T-helper 17 cell (primary cell): ENCODE measurements around the gene MMP19. TPM values are rescaled to one million over a fixed set of nuclear protein-coding genes. Genes with fewer than 3 reads are reported as not detected.

Source experiments
- ATAC-seq: fragments of 150-1000 bp; cut with Tn5 transposase; 2 replicates; pipeline ENCODE4 v1.10.0; 2021; ENCODE audit warnings: mild to moderate bottlenecking, moderate library complexity
- DNase-seq, 3 donors: peaks; one replicate each; pipeline versions ENCODE4 v3.0.0 to v3.0.0-alpha.2; 2020 to 2021
- H3K9me3 ChIP-seq: one replicate; pipeline ENCODE4 v1.7.0; 2013; ENCODE audit warnings: low read length, mild to moderate bottlenecking; ENCODE audit not compliant: control insufficient read depth, poor library complexity, severe bottlenecking
- H3K27ac Mint-ChIP-seq: one replicate; pipeline ENCODE4 v1.8.0; 2022; ENCODE audit warnings: mild to moderate bottlenecking, moderate library complexity, mixed read lengths
- H3K27me3 Mint-ChIP-seq: one replicate; pipeline ENCODE4 v1.8.0; 2022; ENCODE audit warnings: mixed read lengths
- H3K36me3 Mint-ChIP-seq: one replicate; pipeline ENCODE4 v1.8.0; 2022; ENCODE audit warnings: low read depth, mixed read lengths
- H3K4me1 Mint-ChIP-seq: one replicate; pipeline ENCODE4 v1.8.0; 2022; ENCODE audit warnings: mild to moderate bottlenecking, mixed read lengths
- H3K4me3 Mint-ChIP-seq: one replicate; pipeline ENCODE4 v1.8.0; 2022; ENCODE audit warnings: mild to moderate bottlenecking, moderate library complexity, mixed read lengths
- total RNA-seq, 4 donors: library from RNA in 2 of 4; stranded (reverse) in 2 of 4; gene quantifications; one replicate each; pipeline ENCODE4 v1.2.3 and lab custom pipeline; 2022 to 2026

Gene MMP19
- total RNA-seq, 2 donors from 2014 or later = not detected

- Mint-ChIP-seq H3K27ac (no peak overlapping the region), H3K27me3 (peaks cover 30% of the 10 kb centered on the region), H3K4me3 (no peak overlapping the region), H3K4me1 (peaks cover 4% of the 10 kb centered on the region), H3K36me3 (no peaks in the 10 kb centered on the region)
- no peaks in the 10 kb centered on the region for H3K9me3 ChIP-seq
- ATAC-seq = no peak
- DNase-seq = no peak
Observed at GRCh38 chr12:55850893-55851292, 8.2 kb upstream of the MMP19 start.

GRCh38 chr12:55850401-55850800, 7.7 kb upstream of the MMP19 start:
- H3K9me3 ChIP-seq = no peaks in the 10 kb centered on the region
- ATAC-seq (no peak), DNase-seq (no peak)
- Mint-ChIP-seq H3K4me1 (peaks cover 4% of the 10 kb centered on the region), H3K27me3 (peaks cover 30% of the 10 kb centered on the region), H3K27ac (no peak overlapping the region), H3K36me3 (no peaks in the 10 kb centered on the region), H3K4me3 (no peak overlapping the region)

GRCh38 chr12:55849616-55850343, 7.0 kb upstream of the MMP19 start:
- H3K36me3 Mint-ChIP-seq = no peaks in the 10 kb centered on the region
- no peaks in the 10 kb centered on the region for H3K9me3 ChIP-seq
- no peak overlapping the region for H3K4me3 Mint-ChIP-seq
- ATAC-seq (no peak), DNase-seq (no peak)
- peaks cover 4% of the 10 kb centered on the region for H3K4me1 Mint-ChIP-seq
- peaks cover 30% of the 10 kb centered on the region for H3K27me3 Mint-ChIP-seq
- no peak overlapping the region for H3K27ac Mint-ChIP-seq

GRCh38 chr12:55847603-55848291, 5.0 kb upstream of the MMP19 start:
- H3K4me3 Mint-ChIP-seq = no peak overlapping the region
- DNase-seq (no peak), ATAC-seq (no peak)
- H3K4me1 Mint-ChIP-seq = peaks cover 4% of the 10 kb centered on the region
- H3K27ac Mint-ChIP-seq = peak overlapping the region; percentile 16
- H3K27me3 Mint-ChIP-seq = peaks cover 29% of the 10 kb centered on the region
- H3K9me3 ChIP-seq = no peaks in the 10 kb centered on the region
- no peaks in the 10 kb centered on the region for H3K36me3 Mint-ChIP-seq

GRCh38 chr12:55847033-55847432, 4.3 kb upstream of the MMP19 start:
- H3K27ac Mint-ChIP-seq = peak overlapping the region; percentile 16

GRCh38 chr12:55845785-55846496, 3.2 kb upstream of the MMP19 start:
- ATAC-seq (no peak), DNase-seq (no peak)
- H3K4me3 Mint-ChIP-seq = no peak overlapping the region
- peaks cover 8% of the 10 kb centered on the region for H3K4me1 Mint-ChIP-seq
- no peak overlapping the region for H3K27ac Mint-ChIP-seq
- no peaks in the 10 kb centered on the region for H3K9me3 ChIP-seq
- no peaks in the 10 kb centered on the region for H3K36me3 Mint-ChIP-seq
- H3K27me3 Mint-ChIP-seq = peaks cover 13% of the 10 kb centered on the region

More at GRCh38 chr12:55847033-55847432, 4.3 kb upstream of the MMP19 start:
- DNase-seq (no peak), ATAC-seq (no peak)
- H3K4me1 Mint-ChIP-seq = peaks cover 2% of the 10 kb centered on the region
- H3K4me3 Mint-ChIP-seq = no peak overlapping the region
- H3K9me3 ChIP-seq = no peaks in the 10 kb centered on the region
- no peaks in the 10 kb centered on the region for H3K36me3 Mint-ChIP-seq
- H3K27me3 Mint-ChIP-seq = peaks cover 22% of the 10 kb centered on the region

- Mint-ChIP-seq H3K27ac (no peak overlapping the region), H3K27me3 (peaks cover 8% of the 10 kb centered on the region), H3K4me1 (peaks cover 12% of the 10 kb centered on the region), H3K36me3 (no peaks in the 10 kb centered on the region), H3K4me3 (no peak overlapping the region)
- no peak for DNase-seq
- ATAC-seq = no peak
- no peaks in the 10 kb centered on the region for H3K9me3 ChIP-seq
Observed at GRCh38 chr12:55845361-55845760, 2.6 kb upstream of the MMP19 start.

- Mint-ChIP-seq H3K27me3 (peaks cover 5% of the 10 kb centered on the region), H3K4me1 (peaks cover 12% of the 10 kb centered on the region), H3K27ac (no peak overlapping the region), H3K4me3 (no peak overlapping the region), H3K36me3 (no peaks in the 10 kb centered on the region)
- DNase-seq (no peak), ATAC-seq (no peak)
- no peaks in the 10 kb centered on the region for H3K9me3 ChIP-seq
Observed at GRCh38 chr12:55844961-55845360, 2.2 kb upstream of the MMP19 start.

- Mint-ChIP-seq H3K4me1 (peaks cover 12% of the 10 kb centered on the region), H3K4me3 (no peak overlapping the region), H3K27me3 (no peaks in the 10 kb centered on the region), H3K27ac (no peak overlapping the region), H3K36me3 (no peaks in the 10 kb centered on the region)
- DNase-seq (no peak), ATAC-seq (no peak)
- no peaks in the 10 kb centered on the region for H3K9me3 ChIP-seq
Observed at GRCh38 chr12:55843431-55843830, 695 bp upstream of the MMP19 start.

GRCh38 chr12:55840581-55841351, 2.0 kb downstream of the MMP19 start:
- Mint-ChIP-seq H3K4me1 (peaks cover 17% of the 10 kb centered on the region), H3K36me3 (no peaks in the 10 kb centered on the region), H3K27ac (no peak overlapping the region), H3K27me3 (no peaks in the 10 kb centered on the region), H3K4me3 (no peak overlapping the region)
- no peaks in the 10 kb centered on the region for H3K9me3 ChIP-seq
- ATAC-seq (no peak), DNase-seq (no peak)

GRCh38 chr12:55839345-55840140, 3.2 kb downstream of the MMP19 start:
- Mint-ChIP-seq H3K4me1 (peaks cover 17% of the 10 kb centered on the region), H3K27me3 (no peaks in the 10 kb centered on the region), H3K4me3 (no peak overlapping the region), H3K36me3 (no peaks in the 10 kb centered on the region), H3K27ac (no peak overlapping the region)
- ATAC-seq (no peak), DNase-seq (no peak)
- no peaks in the 10 kb centered on the region for H3K9me3 ChIP-seq

GRCh38 chr12:55838361-55838760, 4.4 kb downstream of the MMP19 start:
- Mint-ChIP-seq H3K27me3 (no peaks in the 10 kb centered on the region), H3K36me3 (no peaks in the 10 kb centered on the region), H3K27ac (no peak overlapping the region), H3K4me1 (peaks cover 17% of the 10 kb centered on the region), H3K4me3 (no peak overlapping the region)
- H3K9me3 ChIP-seq = no peaks in the 10 kb centered on the region
- DNase-seq (no peak), ATAC-seq (no peak)
